SK-N-SH (cell line): Measurements from ENCODE around the gene GLG1. TPM values are rescaled to one million over a fixed set of nuclear protein-coding genes. Genes with fewer than 3 reads are reported as not detected.
A peak's percentile ranks its signal among the peaks of the same experiment; 100 is the strongest.

Experiments
- CTCF ChIA-PET: fragments of 300-600, 350-600 bp; formaldehyde crosslinking; extraction: SDS; loops from one replicate; lab custom pipeline; 2021; lab: Yijun Ruan, JAX
- POLR2A ChIA-PET: fragments of 350-600 bp; sonication (Branson Sonifier 250); formaldehyde crosslinking; extraction: SDS; loops from one replicate; lab custom pipeline; 2020; ENCODE audit warnings: antibody characterized with exemption, inconsistent platforms; lab: Yijun Ruan, JAX
- DNase-seq: peaks from one replicate; pipeline ENCODE4 v3.0.0; 2012
- H2AFZ ChIP-seq: fragments of 200-600 bp; sonication (generic); 2 replicates; pipeline ENCODE4 v1.8.1; 2016; ENCODE audit warnings: antibody characterized with exemption, mild to moderate bottlenecking, low read depth
- H3F3A ChIP-seq: fragments of 200-600 bp; sonication (generic); replicated peaks from 2 replicates; pipeline ENCODE3; 2016; ENCODE audit warnings: antibody characterized with exemption, mild to moderate bottlenecking; ENCODE audit not compliant: insufficient read depth
- H3K27ac ChIP-seq, 2 experiments: fragments of 200-500 bp in 1 of 2; fragments of 200-600 bp in 1 of 2; sonication (Bioruptor generic) in 1 of 2; sonication (generic), shearing (Covaris generic) in 1 of 2; 2 replicates each; pipeline versions ENCODE4 v1.5.1 to v1.6.1; 2014 to 2016; ENCODE audit warnings: low read depth in 2 of 2, inconsistent platforms in 1 of 2, low read length in 1 of 2, mild to moderate bottlenecking in 1 of 2, mixed read lengths in 1 of 2
- H3K27me3 ChIP-seq: fragments of 200-600 bp; sonication (generic), shearing (Covaris generic); 2 replicates; pipeline ENCODE4 v1.6.1; 2016; ENCODE audit warnings: mixed run types; ENCODE audit not compliant: insufficient read depth
- H3K36me3 ChIP-seq, 2 experiments: fragments of 200-500 bp in 1 of 2; fragments of 200-600 bp in 1 of 2; sonication (Bioruptor generic) in 1 of 2; sonication (generic) in 1 of 2; replicated peaks in 1 of 2; 2 replicates each; pipeline versions ENCODE3 to v1.5.1; 2014 to 2016; ENCODE audit warnings: low read length in 1 of 2, mild to moderate bottlenecking in 1 of 2; ENCODE audit not compliant: insufficient read depth in 2 of 2, control insufficient read depth in 1 of 2
- H3K4me1 ChIP-seq, 2 experiments: fragments of 200-500 bp in 1 of 2; fragments of 200-600 bp in 1 of 2; sonication (Bioruptor generic) in 1 of 2; sonication (generic), shearing (Covaris generic) in 1 of 2; 2 replicates each; pipeline versions ENCODE4 v1.5.1 to v1.6.1; 2014 to 2016; ENCODE audit warnings: low read depth in 1 of 2, low read length in 1 of 2, mixed run types in 1 of 2; ENCODE audit not compliant: insufficient read depth in 2 of 2, control insufficient read depth in 1 of 2
- H3K4me2 ChIP-seq: fragments of 200-600 bp; sonication (generic), shearing (Covaris generic); 2 replicates; pipeline ENCODE4 v1.6.1; 2017; ENCODE audit warnings: mixed run types
- H3K4me3 ChIP-seq, 2 experiments: fragments of 200-500 bp in 1 of 2; fragments of 200-600 bp in 1 of 2; sonication (Bioruptor generic) in 1 of 2; sonication (generic), shearing (Covaris generic) in 1 of 2; 2 replicates each; pipeline versions ENCODE4 v1.5.1 to v1.8.1; 2014 to 2016; ENCODE audit warnings: low read depth in 2 of 2, inconsistent platforms in 1 of 2, low read length in 1 of 2, mild to moderate bottlenecking in 1 of 2, mixed read lengths in 1 of 2, moderate library complexity in 1 of 2
- H3K79me2 ChIP-seq: fragments of 200-600 bp; sonication (generic); 2 replicates; pipeline ENCODE4 v1.8.1; 2017; ENCODE audit warnings: mild to moderate bottlenecking; ENCODE audit not compliant: insufficient read depth
- H3K9ac ChIP-seq: fragments of 200-600 bp; sonication (generic); 2 replicates; pipeline ENCODE4 v1.6.1; 2017; ENCODE audit warnings: mixed run types
- H3K9me2 ChIP-seq: fragments of 200-600 bp; sonication (generic); 2 replicates; pipeline ENCODE4 v1.6.1; 2017; ENCODE audit warnings: mixed run types
- H3K9me3 ChIP-seq: fragments of 200-600 bp; sonication (generic); 2 replicates; pipeline ENCODE4 v1.6.1; 2017; ENCODE audit warnings: mixed run types, mild to moderate bottlenecking, moderate library complexity
- H4K20me1 ChIP-seq: fragments of 200-600 bp; sonication (generic); 2 replicates; pipeline ENCODE4 v1.6.1; 2017; ENCODE audit warnings: mild to moderate bottlenecking, mixed run types; ENCODE audit not compliant: insufficient read depth
- CHD2 ChIP-seq: fragments of 150-350 bp; IDR thresholded peaks from 2 replicates; pipeline ENCODE4 v1.6.1; 2018; ENCODE audit warnings: low read length; ENCODE audit not compliant: partially characterized antibody
- ELF1 ChIP-seq: IDR thresholded peaks from 2 replicates; pipeline ENCODE4 v1.4.0; 2012
- EP300 ChIP-seq, 2 experiments: IDR thresholded peaks; 2 replicates each; pipeline versions ENCODE4 v1.4.0 to v1.6.1; 2012; ENCODE audit warnings: borderline replicate concordance in 1 of 2, low read depth in 1 of 2, low read length in 1 of 2
- FOSL2 ChIP-seq: IDR thresholded peaks from 2 replicates; pipeline ENCODE4 v1.4.0; 2012; ENCODE audit warnings: low read depth, mild to moderate bottlenecking, moderate library complexity, borderline replicate concordance
- FOXJ3 ChIP-seq: sonication (generic); formaldehyde crosslinking; IDR thresholded peaks from 2 replicates; pipeline ENCODE4 v1.5.1; 2020; ENCODE audit warnings: mild to moderate bottlenecking, missing genetic modification reagents
- GABPA ChIP-seq: IDR thresholded peaks from 2 replicates; pipeline ENCODE4 v1.4.0; 2012; ENCODE audit warnings: low read depth, mild to moderate bottlenecking
- GATA2 ChIP-seq: sonication (generic); formaldehyde crosslinking; IDR thresholded peaks from 2 replicates; pipeline ENCODE4 v1.5.0; 2020; ENCODE audit warnings: mild to moderate bottlenecking, missing genetic modification reagents
- JUND ChIP-seq: IDR thresholded peaks from 2 replicates; pipeline ENCODE4 v1.4.0; 2012
- MXI1 ChIP-seq: IDR thresholded peaks from 2 replicates; pipeline ENCODE4 v1.6.1; 2012; ENCODE audit warnings: mild to moderate bottlenecking, low read depth, low read length, improper control_type of control experiment
- NFIC ChIP-seq: IDR thresholded peaks from 2 replicates; pipeline ENCODE4 v1.4.0; 2012; ENCODE audit warnings: borderline replicate concordance
- NRF1 ChIP-seq: IDR thresholded peaks from 2 replicates; pipeline ENCODE4 v1.6.1; 2012; ENCODE audit warnings: low read depth, mild to moderate bottlenecking, low read length
- PBX3 ChIP-seq: IDR thresholded peaks from 2 replicates; pipeline ENCODE4; 2012
- RAD21 ChIP-seq: IDR thresholded peaks from 2 replicates; pipeline ENCODE4 v1.6.1; 2012; ENCODE audit warnings: mild to moderate bottlenecking, low read length
- RXRA ChIP-seq: IDR thresholded peaks from 2 replicates; pipeline ENCODE4 v1.4.0; 2012; ENCODE audit warnings: low read depth, mild to moderate bottlenecking, borderline replicate concordance
- SIN3A ChIP-seq: IDR thresholded peaks from 2 replicates; pipeline ENCODE4 v1.6.1; 2012; ENCODE audit warnings: low read depth, mild to moderate bottlenecking, low read length, moderate library complexity, borderline replicate concordance
- SMC3 ChIP-seq: IDR thresholded peaks from 2 replicates; pipeline ENCODE4 v1.6.1; 2012; ENCODE audit warnings: low read depth, low read length, improper control_type of control experiment
- TAF1 ChIP-seq: IDR thresholded peaks from 2 replicates; pipeline ENCODE4 v1.6.1; 2012; ENCODE audit warnings: low read depth, mild to moderate bottlenecking, low read length, moderate library complexity, borderline replicate concordance
- TCF12 ChIP-seq: IDR thresholded peaks from 2 replicates; pipeline ENCODE4 v1.4.0; 2012
- USF1 ChIP-seq: IDR thresholded peaks from 2 replicates; pipeline ENCODE4 v1.4.0; 2012; ENCODE audit warnings: low read depth, borderline replicate concordance
- YY1 ChIP-seq: IDR thresholded peaks from 2 replicates; pipeline ENCODE4 v1.4.0; 2012; ENCODE audit warnings: low read depth, mild to moderate bottlenecking
- ZBTB33 ChIP-seq: IDR thresholded peaks from 2 replicates; pipeline ENCODE4 v1.4.0; 2012; ENCODE audit warnings: low read depth, borderline replicate concordance
- WGBS: methylation state at CpG from one replicate; pipeline ENCODE4 v1.1.6; 2017; ENCODE audit warnings: low lambda C conversion rate; 5-methylcytosine and 5-hydroxymethylcytosine counted together
- polyA plus RNA-seq, 3 experiments: library from polyadenylated mRNA; depleted of rRNA; stranded (reverse); fragments of >200 nt; gene quantifications; 2 replicates each; pipeline ENCODE4 v1.2.3, GENCODE V29; 2012

Gene GLG1
- polyA plus RNA-seq, 1 of the 3 experiments (the other 2 are of a cell fraction), result 71.1 TPM

- TF ChIP-seq NRF1, result no peak
- TF ChIP-seq RAD21, result no peak
- no peak for TF ChIP-seq JUND
- no peak for TF ChIP-seq ELF1
- TF ChIP-seq USF1, result no peak
- no peak for TF ChIP-seq FOSL2
These were observed 23.9 kb downstream of the GLG1 start (continued) for GRCh38 chr16:74582970-74583369.

GRCh38 chr16:74580833-74581232, 26.1 kb downstream of the GLG1 start:
- WGBS, result 98% methylated on average over 3 of the region's 3 CpGs
- H3K36me3 ChIP-seq, result no peaks in the 10 kb centered on the region
- no peak overlapping the region for H3K27ac ChIP-seq
- DNase-seq, result no peak
- H3K4me2 ChIP-seq, result no peak overlapping the region
- peaks cover 94% of the 10 kb centered on the region for H3K79me2 ChIP-seq
- TF ChIP-seq PBX3 (no peak), SMC3 (no peak), MXI1 (no peak), YY1 (no peak), GATA2 (CRISPR knock-in tag) (no peak), ELF1 (no peak), NFIC (no peak), FOXJ3 (CRISPR knock-in tag) (no peak), RXRA (no peak)
- TF ChIP-seq, all 33 proteins: peak for 0
- ChIA-PET POLR2A (no interaction called here), CTCF (no interaction called here)
- Histone ChIP-seq H4K20me1 (peaks cover 54% of the 10 kb centered on the region), H3K9me3 (no peaks in the 10 kb centered on the region), H3K4me3 (no peak overlapping the region), H3K9ac (no peak overlapping the region), H3K4me1 (peaks cover 0 to 38% of the 10 kb centered on the region in 2 experiments), H3K9me2 (no peaks in the 10 kb centered on the region), H2AFZ (no peak overlapping the region), H3K27me3 (no peaks in the 10 kb centered on the region), H3F3A (peaks cover 29% of the 10 kb centered on the region)

GRCh38 chr16:74578838-74579237, 28.1 kb downstream of the GLG1 start:
- Histone ChIP-seq H3K9ac (no peak overlapping the region), H3K27me3 (no peaks in the 10 kb centered on the region), H3K4me3 (no peak overlapping the region), H3K36me3 (no peaks in the 10 kb centered on the region), H2AFZ (no peak overlapping the region), H3F3A (peaks cover 29% of the 10 kb centered on the region), H3K4me2 (peak overlapping the region; percentile 23), H3K27ac (peak overlapping the region in 1 of 2 experiments; percentile 59; a peak in 2 of 4 replicates), H4K20me1 (peaks cover 66% of the 10 kb centered on the region), H3K79me2 (peaks cover 93% of the 10 kb centered on the region), H3K9me2 (no peaks in the 10 kb centered on the region), H3K9me3 (no peaks in the 10 kb centered on the region), H3K4me1 (peaks cover 0 to 35% of the 10 kb centered on the region in 2 experiments)
- ChIA-PET POLR2A (interaction anchor here (0.7 kb wide), 1 partner anchor 28 kb away, joined by 3 read pairs; the partner anchor contains the start of gene GLG1), CTCF (interaction anchor here (0.9 kb wide), 1 partner anchor 16 kb away, joined by 3 read pairs; no protein-coding TSS in a partner anchor)
- no peak for DNase-seq
- TF ChIP-seq RXRA (no peak), TAF1 (no peak), ELF1 (no peak), EP300 (IDR thresholded peaks at IDR 0.05; ENCODE audit: borderline replicate concordance in 1 of 2, low read depth in 1 of 2, low read length in 1 of 2) (no peak), GABPA (no peak), NFIC (no peak), CHD2 (no peak), ZBTB33 (no peak), TCF12 (no peak), SIN3A (no peak)
- 90% methylated on average over 3 of the region's 3 CpGs for WGBS
